ENCODE data around the gene CYRIA.
A peak's percentile ranks its signal among the peaks of the same experiment; 100 is the strongest.

Gene CYRIA

GRCh38 chr2:16649353-16650286, 16.0 kb downstream of the CYRIA start:
- no peak for DNase-seq

GRCh38 chr2:16647992-16648617, 17.5 kb downstream of the CYRIA start:
- no peak for DNase-seq

- DNase-seq, result no peak
Observed at GRCh38 chr2:16645775-16646559, 19.7 kb downstream of the CYRIA start.

GRCh38 chr2:16645088-16645487, 20.5 kb downstream of the CYRIA start:
- no peak for DNase-seq

GRCh38 chr2:16644221-16644925, 21.3 kb downstream of the CYRIA start:
- DNase-seq, result no peak

DNA sequence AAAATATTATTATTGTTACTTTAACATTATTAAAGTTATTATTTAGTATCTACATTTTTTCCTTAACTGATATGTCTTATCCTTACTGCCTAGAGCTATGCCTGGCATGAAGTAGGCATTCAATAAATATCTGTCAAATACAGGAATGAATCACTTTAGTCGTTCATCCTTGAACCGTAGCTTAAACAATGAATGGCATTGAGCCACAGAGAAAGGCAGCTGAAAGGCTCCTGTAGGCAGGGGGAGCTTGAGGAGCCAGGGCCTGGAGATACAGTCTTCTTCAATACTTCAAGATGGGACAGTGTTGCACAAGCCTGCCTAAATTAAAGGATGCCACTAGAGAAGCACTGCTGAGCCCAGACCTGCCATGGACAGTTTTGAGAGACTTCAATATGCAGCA, 22.5 kb downstream of the CYRIA start:
- no peak for DNase-seq

DNA sequence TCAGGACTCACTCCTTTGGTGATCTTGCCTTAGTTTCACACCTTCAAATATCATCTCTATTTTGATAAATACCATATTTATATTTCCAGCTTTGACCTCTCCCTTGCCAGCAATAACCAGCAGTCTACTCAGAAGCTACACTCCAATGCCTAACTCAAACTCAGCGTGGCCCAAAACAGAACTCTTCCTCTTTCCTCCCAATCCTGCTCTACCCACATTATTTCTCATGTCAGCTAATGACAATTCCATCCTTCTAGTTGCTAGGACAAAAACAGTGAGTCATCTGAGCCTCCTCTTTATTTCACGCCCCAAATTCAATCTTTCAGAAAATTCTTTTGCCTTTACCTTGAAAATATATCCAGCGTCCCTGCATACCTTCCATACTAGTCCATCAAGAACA, 23.5 kb downstream of the CYRIA start:
- no peak for DNase-seq

DNA sequence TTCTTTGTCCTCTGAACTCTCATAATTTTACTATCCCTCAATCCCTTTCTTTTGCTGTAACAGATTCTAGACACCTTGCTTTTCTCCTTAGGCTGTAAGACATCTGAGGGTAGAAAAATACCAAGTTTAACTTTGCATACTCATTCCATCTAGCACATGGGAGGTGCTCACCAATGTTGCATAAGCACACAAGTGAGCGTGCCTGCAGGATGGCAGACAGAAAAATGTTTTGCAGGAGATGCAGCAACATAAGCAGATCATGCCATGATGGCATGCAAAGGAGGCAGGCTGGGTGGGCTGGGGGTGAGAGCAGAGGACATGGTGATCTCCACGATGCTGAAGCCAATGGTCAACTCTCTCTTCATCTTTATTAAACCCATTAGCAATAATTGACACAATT, 24.1 kb downstream of the CYRIA start:
- DNase-seq, result no peak

DNA sequence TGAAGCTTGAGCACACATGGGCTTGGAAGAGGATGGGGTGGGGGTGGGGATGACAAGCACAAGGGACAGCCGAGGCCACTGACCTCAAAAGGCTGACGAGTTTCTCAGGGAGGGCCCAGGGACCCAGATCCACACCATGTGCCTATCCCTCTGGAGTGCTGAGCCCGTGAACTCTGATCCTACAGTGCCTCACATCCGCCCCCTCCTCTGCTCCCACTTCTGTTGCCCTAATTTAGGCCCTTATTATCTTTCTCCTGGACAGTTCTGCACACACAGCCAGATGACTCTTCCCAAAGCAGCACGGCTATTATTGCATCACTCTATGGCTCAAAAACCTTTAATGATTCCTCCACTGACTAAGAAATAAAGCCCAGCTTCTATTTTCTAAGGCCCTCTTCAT, 24.8 kb downstream of the CYRIA start:
- DNase-seq, result no peak

- no peak for DNase-seq
Observed at GRCh38 chr2:16640001-16640700, 25.5 kb downstream of the CYRIA start.

DNA sequence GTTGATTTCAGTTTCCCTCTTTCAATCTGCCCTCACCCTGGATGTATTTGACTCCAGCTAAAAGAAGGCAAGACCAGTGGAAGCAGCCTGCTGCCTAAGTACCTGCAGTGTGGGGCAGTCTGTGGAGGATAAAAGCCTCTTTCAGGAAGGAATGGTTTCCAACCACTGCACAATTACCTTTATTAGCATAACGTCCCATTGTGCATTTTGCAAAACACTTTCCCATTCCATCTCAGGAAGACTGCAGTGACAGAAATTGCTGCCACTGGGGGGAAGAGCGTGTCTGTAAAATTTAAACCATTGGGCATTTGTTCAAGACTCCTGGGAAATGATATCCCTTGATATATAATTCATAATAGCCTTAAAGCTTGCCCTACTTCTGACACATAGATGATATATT, 26.2 kb downstream of the CYRIA start:
- no peak for DNase-seq

GRCh38 chr2:16638946-16639345, 26.7 kb downstream of the CYRIA start:
- no peak for DNase-seq

GRCh38 chr2:16637304-16637703, 28.3 kb downstream of the CYRIA start:
- DNase-seq, result no peak

GRCh38 chr2:16635791-16636699, 29.6 kb downstream of the CYRIA start:
- DNase-seq, result no peak

DNA sequence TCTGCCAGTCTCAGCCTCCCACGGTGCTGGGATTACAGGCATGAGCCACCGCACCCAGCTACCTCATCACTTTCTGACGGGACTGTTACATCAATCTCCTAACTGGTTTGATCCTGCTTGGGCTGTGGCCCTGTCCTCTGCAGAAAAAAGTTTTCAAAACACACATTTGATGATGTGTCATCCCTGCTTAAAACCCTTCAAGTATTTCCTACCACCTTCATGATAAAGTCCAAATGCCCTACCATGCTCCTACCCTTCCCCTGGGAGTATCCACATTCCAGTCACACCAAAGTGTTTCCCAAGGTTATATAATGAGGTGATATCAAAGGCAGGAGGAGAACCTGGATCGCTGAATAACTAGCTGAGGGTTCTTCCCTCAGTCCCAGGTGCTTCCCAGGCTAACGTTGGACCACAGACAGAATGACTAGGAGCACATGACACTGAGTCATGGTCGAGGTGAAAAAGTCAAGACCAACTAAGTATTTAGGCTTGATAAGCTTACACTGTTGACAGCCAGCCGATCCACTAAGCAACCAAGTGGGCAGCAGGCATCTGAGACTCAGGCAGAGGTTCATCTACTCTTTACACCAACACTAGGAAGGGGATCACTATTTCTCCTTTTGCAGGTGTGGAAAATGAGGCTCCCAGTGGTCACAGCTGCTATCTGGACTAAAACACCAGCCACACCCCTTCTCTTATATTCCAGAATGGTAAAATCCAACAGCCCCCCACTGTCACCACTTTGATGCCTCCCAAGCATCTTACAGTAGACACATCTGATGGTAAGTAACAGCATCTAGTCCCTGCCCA, 31.8 kb downstream of the CYRIA start:
- DNase-seq, result no peak

DNA sequence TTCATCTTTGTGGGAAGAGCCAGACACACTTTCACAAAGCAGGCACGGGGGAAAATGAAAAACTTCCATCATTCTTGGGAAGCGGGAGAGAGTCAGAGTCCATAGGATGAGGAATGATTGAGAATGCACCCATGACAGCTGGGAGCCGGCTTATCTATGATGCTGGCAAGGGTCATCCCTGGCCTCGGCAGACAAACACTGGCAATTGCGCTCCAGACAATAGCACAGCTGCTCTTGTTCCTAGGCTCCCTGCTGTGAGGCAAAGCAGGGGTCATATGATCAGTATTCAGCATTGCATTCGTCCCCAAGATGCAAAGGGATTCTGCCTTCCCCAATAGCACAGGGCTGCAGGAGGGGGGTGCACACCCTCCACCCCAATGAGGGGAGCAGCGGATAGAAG, 33.0 kb downstream of the CYRIA start:
- no peak for DNase-seq

GRCh38 chr2:16630463-16630862, 35.2 kb downstream of the CYRIA start:
- DNase-seq, result peak; percentile 12

- no peak for DNase-seq
Observed at GRCh38 chr2:16629770-16630169, 35.9 kb downstream of the CYRIA start.

- no peak for DNase-seq
Observed at GRCh38 chr2:16629044-16629443, 36.6 kb downstream of the CYRIA start.

DNA sequence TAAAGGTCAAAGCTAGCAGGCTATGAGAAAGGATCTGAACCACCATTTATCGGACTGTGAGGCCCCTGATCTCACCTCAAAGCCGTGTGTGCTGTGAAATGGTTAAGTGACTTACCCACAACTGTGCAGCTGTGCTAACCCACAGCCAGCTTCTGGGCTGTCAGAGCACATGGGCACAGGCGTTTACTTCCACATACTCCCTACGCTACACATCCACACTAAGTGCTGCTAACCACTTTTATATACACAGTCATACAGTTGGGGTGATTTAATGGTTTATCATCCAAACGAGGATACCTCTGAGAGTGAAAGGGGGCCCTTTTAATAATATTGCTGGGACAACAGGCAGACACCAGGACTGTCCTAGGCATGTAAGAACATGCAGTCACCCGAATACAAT, 37.3 kb downstream of the CYRIA start:
- no peak for DNase-seq
